GM13976 (cell line): Measurements from ENCODE around the gene TTBK1.

Experiments used
- DNase-seq: peaks from one replicate; pipeline ENCODE4 v3.0.0; 2012; ENCODE audit warnings: low spot score
- in situ Hi-C: fragments of 300-500 bp; cut with MboI; formaldehyde crosslinking; loops from one replicate; pipeline ENCODE4 v1.12.0; 2022; ENCODE audit warnings: low sequenced_read_pairs, mixed read lengths, inconsistent platforms; ENCODE audit not compliant: unreplicated experiment
- TF ChIP-seq, protein P1 (sequence below): IDR thresholded peaks from 2 replicates; pipeline ENCODE4 v1.5.1; 2012; ENCODE audit warnings: borderline replicate concordance, mild to moderate bottlenecking; ENCODE audit not compliant: insufficient read depth; ENCODE audit errors: extremely low read depth, missing control alignments, control extremely low read depth

TTBK1 gene

DNA sequence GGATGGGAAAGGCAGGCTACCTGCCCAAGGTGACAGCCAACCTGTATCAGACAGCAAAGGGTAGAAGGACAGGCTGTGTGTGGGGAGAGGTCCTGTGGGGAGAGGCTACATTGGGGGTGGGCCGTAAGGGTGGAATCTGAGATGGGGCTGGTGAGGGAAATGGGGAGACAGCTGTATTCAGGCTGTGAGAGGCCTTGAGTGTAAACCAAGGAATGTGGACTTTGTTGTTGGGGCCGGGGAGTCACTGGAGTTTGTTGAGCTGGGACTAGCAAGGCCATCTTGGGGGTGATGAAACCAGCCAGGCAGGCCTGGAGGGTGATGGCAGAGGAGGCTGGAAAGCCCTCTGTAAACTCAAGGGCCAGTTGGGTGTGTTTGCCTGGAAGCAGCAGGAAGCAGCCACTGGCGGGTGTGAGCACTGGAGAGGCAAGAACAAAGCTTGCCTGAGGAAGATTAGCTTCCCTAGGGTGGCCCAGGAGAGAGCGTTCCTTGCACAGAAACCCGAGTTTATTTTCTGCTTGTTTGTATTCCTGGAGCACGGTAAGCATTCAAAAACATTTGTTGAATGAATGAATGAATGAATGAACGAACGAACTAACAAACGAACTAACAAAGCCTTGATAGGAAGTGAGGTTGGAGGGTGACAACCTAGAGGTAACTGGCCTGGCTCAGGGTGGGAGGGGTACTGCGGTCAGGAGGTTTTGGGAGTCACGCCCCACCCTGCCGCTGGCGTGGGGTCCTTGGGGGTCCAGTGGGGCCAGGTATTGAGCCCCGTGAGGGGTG lies 18.9 kb downstream of the TTBK1 start:
- in situ Hi-C loops = loop anchor here (25.0 kb wide), 1 partner anchor 225 kb away; the partner anchor contains the start of gene TJAP1
- TF ChIP-seq, protein P1, sequence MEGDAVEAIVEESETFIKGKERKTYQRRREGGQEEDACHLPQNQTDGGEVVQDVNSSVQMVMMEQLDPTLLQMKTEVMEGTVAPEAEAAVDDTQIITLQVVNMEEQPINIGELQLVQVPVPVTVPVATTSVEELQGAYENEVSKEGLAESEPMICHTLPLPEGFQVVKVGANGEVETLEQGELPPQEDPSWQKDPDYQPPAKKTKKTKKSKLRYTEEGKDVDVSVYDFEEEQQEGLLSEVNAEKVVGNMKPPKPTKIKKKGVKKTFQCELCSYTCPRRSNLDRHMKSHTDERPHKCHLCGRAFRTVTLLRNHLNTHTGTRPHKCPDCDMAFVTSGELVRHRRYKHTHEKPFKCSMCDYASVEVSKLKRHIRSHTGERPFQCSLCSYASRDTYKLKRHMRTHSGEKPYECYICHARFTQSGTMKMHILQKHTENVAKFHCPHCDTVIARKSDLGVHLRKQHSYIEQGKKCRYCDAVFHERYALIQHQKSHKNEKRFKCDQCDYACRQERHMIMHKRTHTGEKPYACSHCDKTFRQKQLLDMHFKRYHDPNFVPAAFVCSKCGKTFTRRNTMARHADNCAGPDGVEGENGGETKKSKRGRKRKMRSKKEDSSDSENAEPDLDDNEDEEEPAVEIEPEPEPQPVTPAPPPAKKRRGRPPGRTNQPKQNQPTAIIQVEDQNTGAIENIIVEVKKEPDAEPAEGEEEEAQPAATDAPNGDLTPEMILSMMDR = no peak
- no peak for DNase-seq

DNA sequence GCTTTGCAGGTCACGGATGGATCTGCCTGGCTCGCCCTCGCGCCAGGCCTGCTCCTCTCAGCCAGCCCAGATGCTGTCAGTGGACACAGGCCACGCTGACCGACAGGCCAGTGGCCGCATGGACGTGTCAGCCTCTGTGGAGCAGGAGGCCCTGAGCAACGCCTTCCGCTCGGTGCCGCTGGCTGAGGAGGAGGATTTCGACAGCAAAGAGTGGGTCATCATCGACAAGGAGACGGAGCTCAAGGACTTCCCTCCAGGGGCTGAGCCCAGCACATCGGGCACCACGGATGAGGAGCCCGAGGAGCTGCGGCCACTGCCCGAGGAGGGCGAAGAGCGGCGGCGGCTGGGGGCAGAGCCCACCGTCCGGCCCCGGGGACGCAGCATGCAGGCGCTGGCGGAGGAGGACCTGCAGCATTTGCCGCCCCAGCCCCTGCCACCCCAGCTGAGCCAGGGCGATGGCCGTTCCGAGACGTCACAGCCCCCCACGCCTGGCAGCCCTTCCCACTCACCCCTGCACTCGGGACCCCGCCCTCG lies 19.6 kb downstream of the TTBK1 start:
- in situ Hi-C loops = loop anchor here (25.0 kb wide), 1 partner anchor 224 kb away; the partner anchor contains the start of gene TJAP1
- no peak for DNase-seq
- TF ChIP-seq, protein P1 = no peak

DNA sequence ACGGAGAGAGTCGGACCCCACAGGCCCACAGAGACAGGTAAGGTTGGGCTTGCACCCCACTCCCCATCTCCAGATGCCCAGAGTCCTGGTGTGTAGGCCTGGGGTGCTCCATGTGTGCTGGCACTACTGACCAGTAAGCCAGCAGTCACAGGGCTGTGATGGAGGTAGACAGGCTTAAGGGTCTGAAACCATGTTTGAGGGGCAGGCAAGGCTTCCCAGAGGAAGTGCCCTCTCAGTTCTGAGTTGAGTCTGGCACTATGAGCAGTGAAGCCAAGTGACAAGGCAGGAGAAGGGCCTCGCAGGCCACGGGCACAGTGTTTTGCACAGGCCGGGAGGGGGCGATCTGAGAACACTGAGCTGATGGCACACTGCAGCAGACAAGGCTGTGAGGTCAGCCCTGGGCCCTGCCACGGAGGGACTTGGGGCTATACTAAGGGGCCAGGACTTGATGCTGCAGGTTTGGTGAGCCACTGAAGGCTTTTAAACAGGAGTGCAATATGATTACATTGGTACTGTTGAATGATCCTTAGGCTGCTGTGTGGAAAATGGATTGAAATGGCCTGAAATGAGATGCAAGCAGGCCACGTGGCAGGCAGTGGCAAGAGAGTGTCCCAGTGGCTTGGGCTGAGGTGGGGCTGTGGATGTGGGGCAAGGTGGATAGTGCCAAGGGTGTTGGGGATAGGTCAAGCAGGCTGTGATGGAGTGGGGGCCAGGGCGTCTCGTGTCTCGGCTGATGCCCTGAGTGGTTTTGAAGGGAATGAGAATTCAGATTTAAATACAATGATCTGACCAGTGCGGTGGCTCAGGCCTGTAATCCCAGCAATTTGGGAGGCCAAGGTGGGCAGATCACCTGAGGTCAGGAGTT lies 20.3 kb downstream of the TTBK1 start:
- in situ Hi-C loops = loop anchor here (25.0 kb wide), 1 partner anchor 224 kb away; the partner anchor contains the start of gene TJAP1
- TF ChIP-seq, protein P1 = peak; percentile 90
- DNase-seq = peak; percentile 95

DNA sequence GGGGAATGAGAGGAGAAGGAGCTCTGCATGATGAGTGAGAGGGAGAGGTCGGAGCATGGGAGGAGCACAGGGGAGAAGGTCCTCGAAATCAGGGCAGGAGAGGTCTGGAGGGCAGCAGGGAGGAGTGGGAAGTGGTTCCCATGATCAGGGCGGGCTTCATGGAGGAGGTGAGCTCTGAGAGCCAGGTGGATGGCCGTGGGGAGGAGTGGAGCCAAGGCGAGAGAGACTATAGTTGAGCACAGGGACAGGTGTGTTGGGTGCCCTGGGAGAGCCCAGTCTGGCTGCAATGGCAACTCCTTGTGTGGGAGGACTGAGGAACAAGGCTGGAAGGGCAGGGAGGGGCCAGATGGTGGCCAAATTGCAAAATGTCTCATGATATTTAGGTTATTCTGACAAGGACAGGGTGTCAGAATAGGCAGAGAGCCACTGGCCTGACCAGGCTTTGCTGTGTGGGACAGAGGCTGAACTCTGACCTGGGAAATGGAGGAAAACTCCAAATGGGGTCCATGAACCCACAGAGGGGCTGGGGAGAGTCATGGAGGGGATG lies 21.4 kb downstream of the TTBK1 start:
- in situ Hi-C loops = loop anchor here (25.0 kb wide), 1 partner anchor 223 kb away; the partner anchor contains the start of gene TJAP1
- DNase-seq = no peak
- TF ChIP-seq, protein P1 = no peak

DNA sequence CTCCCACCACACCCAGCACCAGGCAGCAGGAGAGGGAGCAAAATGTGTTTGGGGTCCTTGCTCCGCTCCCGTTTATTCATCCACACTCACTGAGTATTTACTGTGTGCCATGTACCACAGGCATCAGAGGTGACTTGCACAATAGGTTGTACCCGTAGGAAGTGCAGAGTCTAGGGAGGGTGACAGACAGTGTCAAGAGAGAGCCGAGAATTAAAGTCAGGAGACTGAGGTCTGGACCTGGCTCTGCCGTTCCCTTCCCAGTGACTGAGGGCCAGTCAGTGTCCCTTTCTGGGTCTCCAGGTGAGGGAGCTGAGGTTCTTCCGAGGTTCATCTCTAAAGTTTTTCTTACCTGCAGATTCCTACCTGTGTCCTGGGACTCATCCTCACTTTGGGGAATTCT lies 22.3 kb downstream of the TTBK1 start:
- TF ChIP-seq, protein P1 = no peak
- no peak for DNase-seq
- in situ Hi-C loops = loop anchor here (25.0 kb wide), 1 partner anchor 222 kb away; the partner anchor contains the start of gene TJAP1
